K562 (cell line): ENCODE data around the gene CCL4. TPM values are rescaled to one million over a fixed set of nuclear protein-coding genes. Genes with fewer than 3 reads are reported as not detected.

Experiments used
- ATAC-seq: fragments of 200-7000 bp; cut with Tn5 transposase; 3 replicates; pipeline ENCODE4 v1.9.1; 2020; ENCODE audit warnings: moderate library complexity
- BruUV-seq: library from RNA; stranded (reverse); fragments of 400-500 nt; replicated peaks from 2 replicates; lab custom pipeline; 2021; lab: Mats Ljungman, UMichigan
- CTCF ChIA-PET: fragments of 300-600 bp; formaldehyde crosslinking; extraction: SDS; loops from one replicate; lab custom pipeline; 2021; ENCODE audit warnings: low intra/inter-chr PET ratio; lab: Yijun Ruan, JAX
- POLR2A ChIA-PET: fragments of 300-600, 350-650 bp; sonication (Branson Sonifier 250); formaldehyde crosslinking; extraction: SDS; loops from one replicate; lab custom pipeline; 2021; ENCODE audit warnings: antibody characterized with exemption, inconsistent platforms; lab: Yijun Ruan, JAX
- DNase-seq, 4 experiments: peaks; one replicate each; pipeline versions ENCODE4 v3.0.0 to v3.0.0-alpha.2; 2011 to 2018; ENCODE audit warnings: low spot score in 3 of 4, mixed read lengths in 3 of 4; ENCODE audit errors: extremely low read depth in 1 of 4
- FAIRE-seq: peaks from 2 replicates; lab custom pipeline; 2011; peaks lifted over from hg19 to GRCh38; lab: Jason Lieb, UNC
- H2AFZ ChIP-seq: 2 replicates; pipeline ENCODE4 v1.6.0; 2011; ENCODE audit warnings: low read depth, low read length, control low read depth, inconsistent platforms
- H3K27ac ChIP-seq: fragments of 200-600 bp; 3 replicates; pipeline ENCODE4 v1.8.0; 2011; ENCODE audit warnings: low read depth, mild to moderate bottlenecking, control low read depth, inconsistent platforms, low read length, moderate library complexity, mixed read lengths; ENCODE audit errors: extremely low read depth
- H3K27me3 ChIP-seq, 2 experiments: fragments of 300-600 bp in 1 of 2; 2 replicates in 1 of 2; 3 replicates in 1 of 2; pipeline versions ENCODE4 v1.6.0 to v1.8.0; 2011; ENCODE audit warnings: inconsistent platforms in 2 of 2, low read length in 2 of 2, mild to moderate bottlenecking in 1 of 2, mixed read lengths in 1 of 2, moderate library complexity in 1 of 2; ENCODE audit not compliant: control insufficient read depth in 2 of 2, insufficient read depth in 2 of 2
- H3K36me3 ChIP-seq: fragments of 300-600 bp; 3 replicates; pipeline ENCODE4 v1.8.0; 2011; ENCODE audit warnings: mild to moderate bottlenecking, low read length, inconsistent platforms; ENCODE audit not compliant: control insufficient read depth, insufficient read depth
- H3K4me1 ChIP-seq, 2 experiments: fragments of 200-600 bp in 1 of 2; replicated peaks in 1 of 2; 2 replicates in 1 of 2; 3 replicates in 1 of 2; pipeline versions ENCODE4 v1.5.1 to v1.8.0; 2011; ENCODE audit warnings: inconsistent platforms in 2 of 2, low read length in 2 of 2, mild to moderate bottlenecking in 1 of 2, mixed read lengths in 1 of 2, moderate library complexity in 1 of 2; ENCODE audit not compliant: control insufficient read depth in 2 of 2, insufficient read depth in 2 of 2
- H3K4me2 ChIP-seq: 2 replicates; pipeline ENCODE4 v1.6.1; 2011; ENCODE audit warnings: low read length, control low read depth, inconsistent platforms, mixed read lengths; ENCODE audit not compliant: insufficient read depth
- H3K4me3 ChIP-seq: fragments of 200-600 bp; sonication (generic), shearing (Covaris generic); 2 replicates; pipeline ENCODE4 v1.5.1; 2016; ENCODE audit warnings: control low read depth, inconsistent platforms
- H3K79me2 ChIP-seq: fragments of 200-600 bp; 3 replicates; pipeline ENCODE4 v1.8.0; 2011; ENCODE audit warnings: low read length, inconsistent platforms; ENCODE audit not compliant: control insufficient read depth, insufficient read depth
- H3K9ac ChIP-seq, 2 experiments: 2 replicates each; pipeline versions ENCODE4 v1.6.0 to v1.6.1; 2011; ENCODE audit warnings: low read depth in 2 of 2, low read length in 2 of 2, control low read depth in 1 of 2, inconsistent platforms in 1 of 2, mild to moderate bottlenecking in 1 of 2, mixed read lengths in 1 of 2; ENCODE audit not compliant: insufficient read depth in 1 of 2
- H3K9me1 ChIP-seq: one replicate; pipeline ENCODE4 v1.6.0; 2011; ENCODE audit warnings: inconsistent platforms, mild to moderate bottlenecking, low read length, moderate library complexity; ENCODE audit not compliant: control insufficient read depth, insufficient read depth
- H3K9me3 ChIP-seq: replicated peaks from 2 replicates; pipeline ENCODE4 v1.5.1; 2011; ENCODE audit warnings: low read depth, low read length, inconsistent platforms; ENCODE audit not compliant: control insufficient read depth, insufficient read depth
- H4K20me1 ChIP-seq: replicated peaks from 2 replicates; pipeline ENCODE4 v1.6.1; 2011; ENCODE audit warnings: low read length, inconsistent platforms, mixed read lengths; ENCODE audit not compliant: control insufficient read depth, insufficient read depth
- EZH2 ChIP-seq: IDR thresholded peaks from 2 replicates; pipeline ENCODE4 v1.6.1; 2012; ENCODE audit warnings: low read depth, mild to moderate bottlenecking, inconsistent platforms, low read length, borderline replicate concordance
- HDAC1 ChIP-seq, 2 experiments: fragments of 450-650 bp; IDR thresholded peaks; 2 replicates each; pipeline ENCODE4 v1.6.1; 2016 to 2017; ENCODE audit warnings: inconsistent platforms in 1 of 2, mild to moderate bottlenecking in 1 of 2, moderate library complexity in 1 of 2
- MCM2 ChIP-seq: fragments of 450-650 bp; IDR thresholded peaks from 2 replicates; pipeline ENCODE4 v1.6.1; 2017; ENCODE audit warnings: low read depth, mild to moderate bottlenecking
- MCM7 ChIP-seq, 2 experiments: fragments of 450-650 bp; IDR thresholded peaks; 2 replicates each; pipeline ENCODE4 v1.6.1; 2016 to 2018
- ZNF561 ChIP-seq: fragments of 450-650 bp; formaldehyde crosslinking; conservative IDR thresholded peaks from 2 replicates; pipeline ENCODE4 v1.4.0; 2020; ENCODE audit warnings: mild to moderate bottlenecking, moderate library complexity
- in situ Hi-C: fragments of 300-500 bp; cut with MboI; formaldehyde crosslinking; loops from 4 replicates; pipeline ENCODE4 v1.15.0; 2018; ENCODE audit warnings: inconsistent platforms, mixed read lengths
- intact Hi-C: fragments of 100-400 bp; cut with micrococcal nuclease; formaldehyde crosslinking; loops from 2 replicates; pipeline ENCODE4 v1.14.2; 2022
- polyA plus RNA-seq, 8 experiments: library from polyadenylated mRNA; depleted of rRNA in 4 of 8; stranded (reverse) in 5 of 8; unstranded in 3 of 8; fragments of >200 nt; fragmentation: Nextera tagmentation in 2 of 8; fragmentation: Illumina TruSeq in 1 of 8; extraction: Ambion mirVana in 2 of 8; extraction: Trizol in 1 of 8; gene quantifications; 2 replicates each; pipeline versions ENCODE4 v1.2.1 to v1.2.3, GENCODE V29; 2011 to 2014; ENCODE audit warnings: inconsistent platforms in 1 of 8, missing spikeins in 1 of 8
- total RNA-seq, 7 experiments: library from RNA; depleted of rRNA in 6 of 7; stranded (reverse); fragments of >200 nt in 6 of 7; fragmentation: Illumina TruSeq in 2 of 7; extraction: Trizol in 2 of 7; gene quantifications; 2 replicates each; pipeline versions ENCODE4 v1.2.1 to v1.2.3, GENCODE V29; 2011 to 2021; ENCODE audit warnings: low replicate concordance in 1 of 7
- TF ChIP-seq, protein P1 (sequence below): sonication (generic); formaldehyde crosslinking; IDR thresholded peaks from 2 replicates; pipeline ENCODE4 v1.8.1; 2023; ENCODE audit warnings: mild to moderate bottlenecking, missing genetic modification reagents, moderate library complexity
- TF ChIP-seq, protein P2 (sequence below): fragments of 200-800 bp; sonication (Bioruptor generic); IDR thresholded peaks from 2 replicates; pipeline ENCODE4 v1.6.1; 2017; ENCODE audit warnings: missing genetic modification characterization, missing compliant biosample characterization

CCL4 gene
- total and polyA plus RNA-seq, 9 of the 15 experiments (the other 6 are each of a cell fraction or from before 2014, with no cell fraction given) = 0.91 TPM; not detected in 8

DNA sequence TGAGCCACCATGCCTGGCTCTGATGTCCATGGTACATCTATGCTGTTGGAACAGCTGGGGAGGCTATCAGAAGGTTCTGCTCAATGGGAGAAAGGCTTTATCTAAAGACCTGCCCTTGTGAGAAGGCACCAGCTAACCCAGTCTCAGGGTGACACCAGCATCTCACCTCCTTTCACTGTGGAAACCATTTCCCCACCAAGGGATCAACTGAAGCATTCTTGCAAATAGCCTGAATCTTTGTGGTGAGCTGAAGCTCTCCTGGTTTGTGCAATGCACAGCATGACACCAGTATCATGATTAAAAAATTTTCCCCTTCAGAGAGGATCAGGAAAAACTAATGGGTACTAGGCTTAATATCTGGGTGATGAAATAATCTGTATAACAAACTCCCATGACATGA, 34.5 kb upstream of the CCL4 start:
- no peaks in the 10 kb centered on the region for H3K79me2 ChIP-seq
- no peak overlapping the region for H3K4me2 ChIP-seq
- FAIRE-seq = no peak
- no peak overlapping the region for H3K27ac ChIP-seq
- TF ChIP-seq, protein P1, sequence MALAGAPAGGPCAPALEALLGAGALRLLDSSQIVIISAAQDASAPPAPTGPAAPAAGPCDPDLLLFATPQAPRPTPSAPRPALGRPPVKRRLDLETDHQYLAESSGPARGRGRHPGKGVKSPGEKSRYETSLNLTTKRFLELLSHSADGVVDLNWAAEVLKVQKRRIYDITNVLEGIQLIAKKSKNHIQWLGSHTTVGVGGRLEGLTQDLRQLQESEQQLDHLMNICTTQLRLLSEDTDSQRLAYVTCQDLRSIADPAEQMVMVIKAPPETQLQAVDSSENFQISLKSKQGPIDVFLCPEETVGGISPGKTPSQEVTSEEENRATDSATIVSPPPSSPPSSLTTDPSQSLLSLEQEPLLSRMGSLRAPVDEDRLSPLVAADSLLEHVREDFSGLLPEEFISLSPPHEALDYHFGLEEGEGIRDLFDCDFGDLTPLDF (CRISPR knock-in tag) = no peak
- TF ChIP-seq ZNF561 (CRISPR knock-in tag) = no peak
- TF ChIP-seq MCM7 (IDR thresholded peaks at IDR 0.05) = no peak
- no peak for TF ChIP-seq HDAC1 (IDR thresholded peaks at IDR 0.05)
- TF ChIP-seq, protein P2, sequence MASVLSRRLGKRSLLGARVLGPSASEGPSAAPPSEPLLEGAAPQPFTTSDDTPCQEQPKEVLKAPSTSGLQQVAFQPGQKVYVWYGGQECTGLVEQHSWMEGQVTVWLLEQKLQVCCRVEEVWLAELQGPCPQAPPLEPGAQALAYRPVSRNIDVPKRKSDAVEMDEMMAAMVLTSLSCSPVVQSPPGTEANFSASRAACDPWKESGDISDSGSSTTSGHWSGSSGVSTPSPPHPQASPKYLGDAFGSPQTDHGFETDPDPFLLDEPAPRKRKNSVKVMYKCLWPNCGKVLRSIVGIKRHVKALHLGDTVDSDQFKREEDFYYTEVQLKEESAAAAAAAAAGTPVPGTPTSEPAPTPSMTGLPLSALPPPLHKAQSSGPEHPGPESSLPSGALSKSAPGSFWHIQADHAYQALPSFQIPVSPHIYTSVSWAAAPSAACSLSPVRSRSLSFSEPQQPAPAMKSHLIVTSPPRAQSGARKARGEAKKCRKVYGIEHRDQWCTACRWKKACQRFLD (CRISPR knock-in tag) = no peak
- no peak for TF ChIP-seq EZH2
- TF ChIP-seq MCM2 = no peak
- TF ChIP-seq, all 486 proteins: peak for 0
- in situ Hi-C loops (no loop called here), intact Hi-C loops (no loop called here)
- DNase-seq (no peak), ATAC-seq (no peak)
- Histone ChIP-seq H2AFZ (no peak overlapping the region), H4K20me1 (no peaks in the 10 kb centered on the region), H3K9me1 (no peaks in the 10 kb centered on the region), H3K9ac (no peak overlapping the region), H3K4me1 (no peaks in the 10 kb centered on the region; a peak in 1 of 5 replicates), H3K36me3 (no peaks in the 10 kb centered on the region), H3K27me3 (peaks cover 0 to 11% of the 10 kb centered on the region in 2 experiments; a peak in 4 of 5 replicates), H3K9me3 (no peaks in the 10 kb centered on the region), H3K4me3 (no peak overlapping the region)
- ChIA-PET POLR2A (interaction anchor here (0.7 to 1.6 kb wide), 2 partner anchors 24 to 114 kb away, joined by 3 to 4 read pairs; no protein-coding TSS in a partner anchor), CTCF (no interaction called here)
- no TSS peak for BruUV-seq
